CD4-positive, alpha-beta T cell treated with Interleukin-6 for 4 hours (primary cell): ENCODE data around the gene INPP5F.
"Not testable (repeated sequence)": the region's sequence is repeated elsewhere in the genome, so short reads cannot be mapped to it uniquely, and the experiment has no call there.

ENCODE experiments used
- DNase-seq: peaks from one replicate; pipeline ENCODE4 v3.0.0-alpha.2; 2020; ENCODE audit warnings: mixed read lengths

INPP5F gene

GRCh38 chr10:119742947-119743648 is 17.2 kb downstream of the INPP5F start:
- no peak for DNase-seq

GRCh38 chr10:119747940-119748339 is 22.1 kb downstream of the INPP5F start:
- DNase-seq = no peak

- DNase-seq = no peak
Observed at GRCh38 chr10:119748871-119749270, 23.0 kb downstream of the INPP5F start.

GRCh38 chr10:119749455-119749854 is 23.6 kb downstream of the INPP5F start:
- DNase-seq = no peak

- peak; percentile 68 for DNase-seq
Observed at GRCh38 chr10:119750391-119751230, 24.8 kb downstream of the INPP5F start.

GRCh38 chr10:119753309-119753708 is 27.5 kb downstream of the INPP5F start:
- no peak for DNase-seq

GRCh38 chr10:119754085-119754484 is 28.2 kb downstream of the INPP5F start:
- DNase-seq = no peak

GRCh38 chr10:119754936-119755335 is 29.1 kb downstream of the INPP5F start:
- no peak for DNase-seq

GRCh38 chr10:119755446-119755845 is 29.6 kb downstream of the INPP5F start:
- DNase-seq = no peak

GRCh38 chr10:119758448-119759195 is 32.8 kb downstream of the INPP5F start:
- DNase-seq = no peak

GRCh38 chr10:119759832-119760231 is 34.0 kb downstream of the INPP5F start:
- DNase-seq = no peak

GRCh38 chr10:119761106-119761505 is 35.3 kb downstream of the INPP5F start:
- no peak for DNase-seq

- DNase-seq = no peak
Observed at GRCh38 chr10:119762035-119762434, 36.2 kb downstream of the INPP5F start.

GRCh38 chr10:119762805-119763798 is 37.3 kb downstream of the INPP5F start:
- no peak for DNase-seq

GRCh38 chr10:119768455-119769094 is 42.7 kb downstream of the INPP5F start:
- no peak for DNase-seq

- no peak for DNase-seq
Observed at GRCh38 chr10:119769886-119770285, 44.0 kb downstream of the INPP5F start.

GRCh38 chr10:119770928-119771327 is 45.1 kb downstream of the INPP5F start:
- no peak for DNase-seq

- no peak for DNase-seq
Observed at GRCh38 chr10:119772334-119772733, 46.5 kb downstream of the INPP5F start.

GRCh38 chr10:119773041-119773440 is 47.2 kb downstream of the INPP5F start:
- not testable (repeated sequence) for DNase-seq

- no peak for DNase-seq
Observed at GRCh38 chr10:119775529-119775928, 49.7 kb downstream of the INPP5F start.

- DNase-seq = no peak
Observed at GRCh38 chr10:119776536-119776935, 50.7 kb downstream of the INPP5F start.

GRCh38 chr10:119777686-119778085 is 51.8 kb downstream of the INPP5F start:
- no peak for DNase-seq
